Pancreas (tissue), 10 donors: ENCODE results near the gene GRID1. TPM values are rescaled to one million over a fixed set of nuclear protein-coding genes. Genes with fewer than 3 reads are reported as not detected.

Experiments
- ATAC-seq, 4 donors: fragments of 200-7000 bp; cut with Tn5 transposase; one replicate each; pipeline versions ENCODE4 v1.8.0 to v1.9.1; 2020; ENCODE audit warnings: mild to moderate bottlenecking in 4 of 4, moderate library complexity in 4 of 4
- DNase-seq, 6 donors: peaks; one replicate each; pipeline ENCODE4 v3.0.0-alpha.2; 2020
- FAIRE-seq: peaks from 2 replicates; lab custom pipeline; 2012; peaks lifted over from hg19 to GRCh38; lab: Jason Lieb, UNC
- H3K27ac ChIP-seq, 4 donors: fragments of 200-600 bp; sonication (generic); 1 replicate in 3 of 4; 2 replicates in 1 of 4; pipeline versions ENCODE4 v1.5.0 to v1.8.0; 2020
- H3K27me3 ChIP-seq, 4 donors: fragments of 200-600 bp; one replicate each; pipeline ENCODE4 v1.8.0; 2021
- H3K36me3 ChIP-seq, 3 donors: fragments of 200-600 bp; sonication (generic) in 1 of 3; one replicate each; pipeline versions ENCODE4 v1.5.0 to v1.8.0; 2020 to 2021
- H3K4me1 ChIP-seq, 3 donors: fragments of 200-600 bp; one replicate each; pipeline ENCODE4 v1.8.0; 2021
- H3K4me3 ChIP-seq, 4 donors: fragments of 200-600 bp; sonication (generic) in 2 of 4; one replicate each; pipeline versions ENCODE4 v1.5.0 to v1.8.0; 2020 to 2021
- H3K9me3 ChIP-seq, 4 donors: fragments of 200-600 bp; one replicate each; pipeline ENCODE4 v1.8.0; 2021
- CTCF ChIP-seq, 4 donors: fragments of 200-600 bp; sonication (generic) in 3 of 4; IDR thresholded peaks; one replicate each; pipeline versions ENCODE4 v1.5.0 to v1.8.0; 2021; ENCODE audit warnings: antibody characterized with exemption in 4 of 4
- WGBS, 2 donors: extraction: QIAGEN DNeasy Blood & Tissue Kit; methylation state at CpG; one replicate each; pipeline ENCODE4 v1.1.7; 2013; 5-methylcytosine and 5-hydroxymethylcytosine counted together
- intact Hi-C, 3 donors: fragments of 100-400 bp; cut with DNase I; formaldehyde crosslinking; loops; one replicate each; pipeline versions ENCODE4 v1.11.1 to v1.14.2; 2022
- polyA plus RNA-seq, 2 donors: library from polyadenylated mRNA; stranded (reverse); fragments of 200-250 nt; gene quantifications; one replicate each; pipeline ENCODE4 v1.2.3, GENCODE V29; 2013
- total RNA-seq, 6 donors: library from RNA; stranded (reverse); fragmentation: NEBNext Ultra II Directional in 4 of 6; extraction: Animal tissue kit (Norgen Biotek cat#: 25700) in 4 of 6; gene quantifications; one replicate each; pipeline versions ENCODE4 v1.2.1 to v1.2.4, GENCODE V29; 2021 to 2023
- donor health status: healthy with polysubstance abuse.
- donor health status: DM: no; HTN: no; CAD: no; lungs with moderate emphysema.
- donor health status: DM: no; HTN: no; CAD: no.
- donor health status: control.
- donor health status: control.
- donor health status: Bipolar disorder and iron deficiency.
- donor health status: DM: yes; HTN: yes; CAD: no.
- donor health status: DM: no; HTN: no; CAD: no.
- donor health status: DM: no; HTN: no; CAD: no.
- donor health status: DM: yes; HTN: yes; CAD: no.

Gene GRID1
- total and polyA plus RNA-seq, 8 donors, result 0.05 to 1.5 (median 0.91) TPM

- no peak for DNase-seq
Observed at GRCh38 chr10:85597006-85597405, 769.6 kb downstream of the GRID1 start.

GRCh38 chr10:85596389-85596788 lies 770.2 kb downstream of the GRID1 start:
- ATAC-seq (no peak), FAIRE-seq (no peak), DNase-seq (no peak)
- no peaks in the 10 kb centered on the region for H3K36me3 ChIP-seq
- WGBS, 2 donors, result 47 to 64% methylated on average over 2 of the region's 2 CpGs
- intact Hi-C loops, result no loop called here
- no peak overlapping the region for H3K27ac ChIP-seq
- H3K4me3 ChIP-seq, result no peak overlapping the region
- TF ChIP-seq CTCF (IDR thresholded peaks at IDR 0.05), result no peak
- no peaks in the 10 kb centered on the region for H3K27me3 ChIP-seq
- no peaks in the 10 kb centered on the region for H3K9me3 ChIP-seq
- H3K4me1 ChIP-seq, result no peaks in the 10 kb centered on the region

More at GRCh38 chr10:85597006-85597405, 769.6 kb downstream of the GRID1 start:
- H3K9me3 ChIP-seq, result no peaks in the 10 kb centered on the region
- no peak for FAIRE-seq
- TF ChIP-seq CTCF (IDR thresholded peaks at IDR 0.05), result no peak
- no peak overlapping the region for H3K27ac ChIP-seq
- 82 to 88% methylated on average over 5 of the region's 5 CpGs for WGBS, 2 donors
- no peaks in the 10 kb centered on the region for H3K4me1 ChIP-seq
- ATAC-seq, result no peak
- H3K36me3 ChIP-seq, result no peaks in the 10 kb centered on the region
- intact Hi-C loops, result no loop called here
- no peaks in the 10 kb centered on the region for H3K27me3 ChIP-seq
- no peak overlapping the region for H3K4me3 ChIP-seq

GRCh38 chr10:85594239-85594638 lies 772.4 kb downstream of the GRID1 start:
- ATAC-seq (no peak), FAIRE-seq (no peak), DNase-seq (no peak)
- Histone ChIP-seq H3K36me3 (no peaks in the 10 kb centered on the region), H3K27ac (no peak overlapping the region), H3K4me1 (no peaks in the 10 kb centered on the region), H3K9me3 (no peaks in the 10 kb centered on the region), H3K4me3 (no peak overlapping the region), H3K27me3 (no peaks in the 10 kb centered on the region)
- intact Hi-C loops, result no loop called here
- no peak for TF ChIP-seq CTCF (IDR thresholded peaks at IDR 0.05)
- WGBS, 2 donors, result 39 to 45% methylated on average over 3 of the region's 3 CpGs

GRCh38 chr10:85593226-85593772 lies 773.3 kb downstream of the GRID1 start:
- ATAC-seq, result no peak
- Histone ChIP-seq H3K4me3 (no peak overlapping the region), H3K36me3 (no peaks in the 10 kb centered on the region), H3K4me1 (no peaks in the 10 kb centered on the region), H3K9me3 (no peaks in the 10 kb centered on the region), H3K27ac (no peak overlapping the region), H3K27me3 (no peaks in the 10 kb centered on the region)
- DNase-seq, result no peak
- no peak for FAIRE-seq
- TF ChIP-seq CTCF (IDR thresholded peaks at IDR 0.05), result no peak
- intact Hi-C loops, result no loop called here
- WGBS, 2 donors, result 41 to 44% methylated on average over 4 of the region's 4 CpGs

GRCh38 chr10:85581371-85581770 lies 785.2 kb downstream of the GRID1 start:
- no peak for DNase-seq

More at GRCh38 chr10:85581371-85581770, 785.2 kb downstream of the GRID1 start:
- FAIRE-seq (no peak), ATAC-seq (no peak)
- intact Hi-C loops, result no loop called here
- Histone ChIP-seq H3K36me3 (no peaks in the 10 kb centered on the region), H3K27ac (no peak overlapping the region), H3K27me3 (no peaks in the 10 kb centered on the region), H3K4me1 (no peaks in the 10 kb centered on the region), H3K9me3 (no peaks in the 10 kb centered on the region), H3K4me3 (no peak overlapping the region)
- TF ChIP-seq CTCF (IDR thresholded peaks at IDR 0.05), result no peak
- 82 to 87% methylated on average over 3 of the region's 3 CpGs for WGBS, 2 donors
